Regular cardiac myocyte (primary cell): Measurements from ENCODE around the gene ADO. TPM values are rescaled to one million over a fixed set of nuclear protein-coding genes. Genes with fewer than 3 reads are reported as not detected.

ENCODE experiments used
- total RNA-seq: library from RNA; depleted of rRNA; stranded (reverse); fragments of >200 nt; gene quantifications from 2 replicates; pipeline ENCODE4 v1.2.3, GENCODE V29; 2014

The ADO gene
- total RNA-seq: 19.4 and 25.9 TPM in 2 replicates

GRCh38 chr10:62804356-62805230 lies at the start of gene ADO:
TSS of gene ADO (plus strand) at chr10:62804720. CDS start at chr10:62805060, 340 bp downstream.

GRCh38 chr10:62816331-62817120 lies 12.0 kb downstream of the ADO start, which contains the start of gene EGR2:
TSS of gene EGR2 (minus strand) at chr10:62816366. CDS start at chr10:62816029, 337 bp downstream.

Other genes with a start within 250 kb of the ADO start
- gene EGR2, start 11.6 kb downstream of the ADO start, total RNA-seq: 0.58 and 5.9 TPM in 2 replicates